Skeletal muscle tissue (tissue), 4 donors: ENCODE results near the gene ANO6. TPM values are rescaled to one million over a fixed set of nuclear protein-coding genes. Genes with fewer than 3 reads are reported as not detected.

Experiments
- H3K27ac ChIP-seq: one replicate; pipeline ENCODE4 v1.7.0; 2013; ENCODE audit warnings: mild to moderate bottlenecking, low read depth, low read length, inconsistent platforms
- H3K27me3 ChIP-seq, 3 donors: one replicate each; pipeline ENCODE4 v1.7.0; 2013; ENCODE audit warnings: low read length in 3 of 3; ENCODE audit not compliant: control insufficient read depth in 3 of 3, insufficient read depth in 3 of 3
- H3K36me3 ChIP-seq, 3 donors: one replicate each; pipeline ENCODE4 v1.7.0; 2013; ENCODE audit warnings: low read length in 3 of 3; ENCODE audit not compliant: control insufficient read depth in 3 of 3, insufficient read depth in 3 of 3
- H3K4me1 ChIP-seq, 3 donors: one replicate each; pipeline ENCODE4 v1.7.0; 2013; ENCODE audit warnings: low read length in 3 of 3, mild to moderate bottlenecking in 3 of 3; ENCODE audit not compliant: control insufficient read depth in 3 of 3, insufficient read depth in 3 of 3
- H3K4me3 ChIP-seq, 3 donors: one replicate each; pipeline ENCODE4 v1.7.0; 2013; ENCODE audit warnings: low read length in 3 of 3
- H3K9ac ChIP-seq, 3 donors: one replicate each; pipeline ENCODE4 v1.7.0; 2013; ENCODE audit warnings: low read length in 3 of 3, mild to moderate bottlenecking in 3 of 3, moderate library complexity in 2 of 3, low read depth in 1 of 3
- H3K9me3 ChIP-seq, 3 donors: one replicate each; pipeline ENCODE4 v1.7.0; 2013; ENCODE audit warnings: low read length in 3 of 3; ENCODE audit not compliant: control insufficient read depth in 3 of 3
- total RNA-seq: library from RNA; depleted of rRNA; stranded (reverse); fragments of >200 nt; gene quantifications from one replicate; pipeline ENCODE4 v1.2.3, GENCODE V29; 2014
- donor health status: Osteomylitis.

The ANO6 gene
- total RNA-seq, 1 donor from 2014 or later = 50.6 TPM

DNA sequence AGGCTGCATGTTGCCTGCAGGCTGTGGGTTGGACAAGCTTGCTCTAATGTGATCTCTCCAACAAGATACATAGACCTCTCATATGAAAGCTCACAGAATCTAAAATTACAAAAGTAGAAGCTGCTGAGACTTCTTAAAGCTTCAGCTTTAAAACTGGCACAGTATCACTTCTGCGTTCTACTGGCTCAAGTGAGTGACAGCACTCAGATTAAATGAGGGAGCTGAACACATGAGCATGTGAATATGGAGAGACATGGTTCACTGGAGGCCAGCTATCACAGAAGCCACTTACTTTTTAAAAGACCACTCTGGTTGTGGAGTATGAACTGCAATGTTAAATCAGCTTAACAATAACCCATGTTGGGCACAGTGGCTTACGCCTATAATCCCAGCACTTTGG is 29.1 kb upstream of the ANO6 start:
- H3K27me3 ChIP-seq = no peaks in the 10 kb centered on the region
- peaks cover 0 to 2% (median 0%) of the 10 kb centered on the region in 3 donors for H3K4me1 ChIP-seq
- no peaks in the 10 kb centered on the region for H3K9me3 ChIP-seq
- no peak overlapping the region for H3K4me3 ChIP-seq
- H3K36me3 ChIP-seq = no peaks in the 10 kb centered on the region
- H3K27ac ChIP-seq = no peak overlapping the region
- no peak overlapping the region for H3K9ac ChIP-seq

DNA sequence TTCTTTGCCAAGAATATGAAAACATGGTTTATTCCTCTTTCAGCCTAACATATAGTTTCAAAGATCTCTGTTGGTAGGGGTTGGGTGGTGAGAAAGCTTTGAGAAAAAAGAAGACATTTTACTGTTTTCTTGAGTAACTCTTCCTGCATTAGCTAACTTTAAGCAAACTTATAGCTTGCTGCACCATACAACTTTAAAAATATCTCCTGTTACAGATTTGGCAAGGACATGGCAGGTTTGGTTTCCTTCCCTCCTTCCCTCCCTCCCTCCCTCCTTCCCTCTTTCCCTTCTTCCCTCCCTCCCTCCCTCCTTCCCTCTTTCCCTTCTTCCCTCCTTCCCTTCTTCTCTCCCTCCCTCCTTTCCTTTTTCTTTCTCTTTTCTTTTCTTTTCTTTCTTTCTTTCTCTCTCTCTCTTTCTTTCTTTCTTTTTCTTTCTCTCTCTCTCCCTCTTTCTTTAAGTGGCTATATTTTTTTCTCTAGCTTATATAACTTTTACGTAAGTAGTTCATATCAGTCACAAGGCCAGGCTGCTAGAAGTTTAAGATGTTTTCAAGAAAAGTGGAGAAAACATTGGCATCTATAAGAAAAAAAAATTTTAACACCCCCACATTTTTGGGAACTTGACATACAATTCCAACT is 26.0 kb upstream of the ANO6 start:
- H3K9me3 ChIP-seq = no peaks in the 10 kb centered on the region
- no peaks in the 10 kb centered on the region for H3K27me3 ChIP-seq
- no peak overlapping the region for H3K4me3 ChIP-seq

DNA sequence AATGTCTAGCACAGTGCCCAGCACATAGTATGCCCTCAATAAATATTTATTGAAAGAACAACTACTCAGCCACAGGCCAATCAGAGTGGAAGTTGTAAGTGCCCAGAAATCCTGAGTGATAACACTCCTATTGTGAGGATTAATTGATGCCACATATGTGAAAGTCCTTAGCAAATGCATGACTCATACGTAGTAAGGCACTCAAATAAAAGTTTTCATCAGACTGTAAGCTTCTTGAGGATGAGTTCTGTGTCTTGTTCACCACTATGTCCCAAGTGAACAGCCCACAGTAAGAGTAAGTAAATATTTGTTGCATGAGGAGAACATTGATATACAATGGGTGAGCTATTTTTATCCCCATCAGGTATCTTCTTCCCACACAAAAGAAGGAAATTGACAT is 24.7 kb upstream of the ANO6 start:
- H3K36me3 ChIP-seq = no peaks in the 10 kb centered on the region
- no peak overlapping the region for H3K9ac ChIP-seq
- no peaks in the 10 kb centered on the region for H3K27me3 ChIP-seq
- peaks cover 0 to 2% (median 0%) of the 10 kb centered on the region in 3 donors for H3K4me1 ChIP-seq
- H3K4me3 ChIP-seq = no peak overlapping the region
- no peak overlapping the region for H3K27ac ChIP-seq
- no peaks in the 10 kb centered on the region for H3K9me3 ChIP-seq

More for the DNA sequence above, 26.0 kb upstream of the ANO6 start:
- Histone ChIP-seq H3K4me1 (peaks cover 0 to 2% (median 0%) of the 10 kb centered on the region in 3 donors), H3K9ac (no peak overlapping the region), H3K36me3 (no peaks in the 10 kb centered on the region), H3K27ac (no peak overlapping the region)

DNA sequence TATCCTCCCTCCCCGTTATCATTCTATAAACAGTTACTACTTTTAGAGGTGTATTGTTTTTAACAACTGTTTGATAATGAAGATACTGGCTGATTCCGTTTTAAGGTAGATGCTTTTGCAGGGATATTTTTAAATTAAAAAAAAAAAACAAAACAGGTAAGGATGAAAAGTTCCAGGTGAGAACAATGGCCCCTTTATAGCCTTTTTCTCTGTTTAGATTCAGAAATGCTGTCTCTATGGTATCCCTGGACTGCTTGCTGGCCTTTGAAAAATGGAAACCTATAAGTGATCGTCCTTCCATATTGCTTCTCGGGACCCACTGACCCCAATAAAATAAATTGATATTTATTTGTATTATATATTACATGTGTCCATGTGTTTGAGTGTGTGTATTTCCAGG is 23.2 kb upstream of the ANO6 start:
- Histone ChIP-seq H3K9ac (no peak overlapping the region), H3K9me3 (no peaks in the 10 kb centered on the region), H3K27ac (no peak overlapping the region), H3K27me3 (no peaks in the 10 kb centered on the region), H3K4me1 (peaks cover 0 to 2% (median 0%) of the 10 kb centered on the region in 3 donors), H3K36me3 (no peaks in the 10 kb centered on the region), H3K4me3 (no peak overlapping the region)

DNA sequence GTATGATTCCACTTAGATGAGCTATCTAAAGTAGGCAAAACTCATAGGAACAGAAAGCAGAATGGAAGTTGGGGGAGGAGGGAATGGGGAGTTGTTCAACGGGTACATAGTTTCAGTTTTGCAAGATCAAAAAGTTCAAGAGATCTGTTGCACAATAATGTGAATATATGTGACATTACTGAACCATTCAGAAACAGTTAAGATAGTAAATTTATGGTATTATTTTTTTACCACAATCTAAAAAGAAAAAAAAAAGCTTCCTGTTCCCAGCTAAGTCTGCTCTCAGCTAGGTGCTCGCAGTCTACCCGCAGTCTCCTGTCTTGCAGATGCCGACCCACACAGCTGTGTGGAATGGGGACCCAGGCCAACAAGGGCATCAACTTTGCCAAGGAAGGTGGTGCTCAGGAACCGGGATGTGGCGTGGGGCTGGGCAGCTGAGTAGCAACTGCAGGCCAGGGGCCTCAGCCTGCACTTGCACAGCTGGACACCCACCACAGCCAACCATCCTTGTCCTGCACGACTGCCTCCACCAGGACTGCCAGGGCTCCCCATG is 15.3 kb upstream of the ANO6 start:
- Histone ChIP-seq H3K27me3 (no peaks in the 10 kb centered on the region), H3K36me3 (no peaks in the 10 kb centered on the region), H3K4me3 (no peak overlapping the region), H3K27ac (no peak overlapping the region), H3K9me3 (no peaks in the 10 kb centered on the region), H3K4me1 (peaks cover 0 to 2% (median 0%) of the 10 kb centered on the region in 3 donors), H3K9ac (no peak overlapping the region)

DNA sequence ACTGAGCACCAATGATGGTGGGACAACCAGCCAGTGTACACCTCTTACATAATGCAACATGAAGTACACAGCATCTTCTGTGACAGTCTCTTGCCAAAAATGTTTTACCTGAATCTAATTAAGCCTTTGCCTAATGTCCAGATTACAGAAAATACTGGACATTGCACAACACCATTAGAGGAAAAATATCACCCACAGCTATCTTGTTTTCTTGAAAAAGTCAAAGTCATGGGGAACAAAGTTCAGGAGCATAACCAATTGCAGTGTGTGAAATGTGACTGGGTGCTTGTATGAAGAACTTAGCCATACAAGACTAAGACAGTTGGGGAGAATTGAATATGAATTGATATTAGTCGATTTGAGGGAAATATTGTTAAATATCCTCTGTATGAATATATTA is 12.1 kb upstream of the ANO6 start:
- H3K27ac ChIP-seq = no peak overlapping the region
- H3K4me3 ChIP-seq = no peak overlapping the region
- peaks cover 0 to 2% (median 0%) of the 10 kb centered on the region in 3 donors for H3K4me1 ChIP-seq

DNA sequence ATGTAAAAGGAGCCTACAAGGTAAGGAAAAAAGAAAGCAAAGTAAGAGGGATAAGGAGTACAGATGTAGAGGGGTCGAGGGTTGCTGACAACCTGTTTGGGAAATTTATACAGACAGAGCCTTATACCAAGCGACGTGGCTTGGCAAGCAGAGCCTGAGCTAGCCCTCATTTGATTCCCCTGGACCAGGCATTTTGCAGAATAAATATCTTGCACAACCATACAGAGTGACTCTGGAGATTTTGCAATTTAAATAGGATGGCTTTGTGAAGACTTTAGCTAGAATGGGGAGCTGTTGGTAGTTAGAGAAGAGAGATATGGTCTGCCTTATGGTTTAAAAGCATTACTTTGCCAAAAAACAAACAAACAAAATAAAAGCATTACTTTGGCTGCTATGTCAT is 11.1 kb upstream of the ANO6 start:
- Histone ChIP-seq H3K27me3 (no peaks in the 10 kb centered on the region), H3K9ac (no peak overlapping the region), H3K4me3 (no peak overlapping the region), H3K36me3 (no peaks in the 10 kb centered on the region), H3K4me1 (peaks cover 0 to 2% (median 0%) of the 10 kb centered on the region in 3 donors), H3K27ac (no peak overlapping the region), H3K9me3 (no peaks in the 10 kb centered on the region)

More for the DNA sequence above, 12.1 kb upstream of the ANO6 start:
- no peaks in the 10 kb centered on the region for H3K9me3 ChIP-seq
- H3K27me3 ChIP-seq = no peaks in the 10 kb centered on the region
- no peaks in the 10 kb centered on the region for H3K36me3 ChIP-seq
- H3K9ac ChIP-seq = no peak overlapping the region

DNA sequence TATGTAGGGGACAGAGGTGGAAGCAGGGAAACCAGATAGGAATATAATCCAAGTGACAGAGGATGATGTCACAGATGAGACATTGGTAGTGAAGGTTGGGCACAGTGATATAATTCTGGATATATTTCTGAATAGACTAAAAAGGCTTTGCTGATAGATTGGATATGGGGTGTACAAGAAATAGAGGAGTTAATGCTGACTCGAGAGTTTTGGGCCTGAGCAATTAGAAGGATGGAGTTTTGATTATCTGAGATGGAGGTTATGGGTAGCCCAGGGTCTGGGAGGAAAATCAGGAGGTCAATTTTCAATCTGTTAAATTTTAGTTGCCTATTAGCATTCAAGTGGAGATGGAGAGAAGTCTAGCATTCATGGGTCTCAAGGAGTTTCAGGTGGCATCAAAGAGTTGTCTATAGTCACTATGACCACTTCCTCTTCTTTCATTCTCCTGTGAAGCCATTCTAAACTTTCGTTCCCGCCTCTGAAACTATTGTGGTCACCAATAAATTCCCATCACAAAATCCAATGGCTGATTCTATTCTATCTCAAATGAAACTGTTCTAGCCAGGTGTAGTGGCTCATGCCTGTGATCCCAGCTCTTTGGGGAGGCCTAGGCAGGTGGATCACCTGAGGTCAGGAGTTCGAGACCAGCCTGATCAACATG is 10.6 kb upstream of the ANO6 start:
- no peaks in the 10 kb centered on the region for H3K36me3 ChIP-seq
- no peak overlapping the region for H3K9ac ChIP-seq
- no peak overlapping the region for H3K27ac ChIP-seq
- no peak overlapping the region for H3K4me3 ChIP-seq
- peaks cover 0 to 2% (median 0%) of the 10 kb centered on the region in 3 donors for H3K4me1 ChIP-seq
- H3K9me3 ChIP-seq = no peaks in the 10 kb centered on the region
- H3K27me3 ChIP-seq = no peaks in the 10 kb centered on the region

DNA sequence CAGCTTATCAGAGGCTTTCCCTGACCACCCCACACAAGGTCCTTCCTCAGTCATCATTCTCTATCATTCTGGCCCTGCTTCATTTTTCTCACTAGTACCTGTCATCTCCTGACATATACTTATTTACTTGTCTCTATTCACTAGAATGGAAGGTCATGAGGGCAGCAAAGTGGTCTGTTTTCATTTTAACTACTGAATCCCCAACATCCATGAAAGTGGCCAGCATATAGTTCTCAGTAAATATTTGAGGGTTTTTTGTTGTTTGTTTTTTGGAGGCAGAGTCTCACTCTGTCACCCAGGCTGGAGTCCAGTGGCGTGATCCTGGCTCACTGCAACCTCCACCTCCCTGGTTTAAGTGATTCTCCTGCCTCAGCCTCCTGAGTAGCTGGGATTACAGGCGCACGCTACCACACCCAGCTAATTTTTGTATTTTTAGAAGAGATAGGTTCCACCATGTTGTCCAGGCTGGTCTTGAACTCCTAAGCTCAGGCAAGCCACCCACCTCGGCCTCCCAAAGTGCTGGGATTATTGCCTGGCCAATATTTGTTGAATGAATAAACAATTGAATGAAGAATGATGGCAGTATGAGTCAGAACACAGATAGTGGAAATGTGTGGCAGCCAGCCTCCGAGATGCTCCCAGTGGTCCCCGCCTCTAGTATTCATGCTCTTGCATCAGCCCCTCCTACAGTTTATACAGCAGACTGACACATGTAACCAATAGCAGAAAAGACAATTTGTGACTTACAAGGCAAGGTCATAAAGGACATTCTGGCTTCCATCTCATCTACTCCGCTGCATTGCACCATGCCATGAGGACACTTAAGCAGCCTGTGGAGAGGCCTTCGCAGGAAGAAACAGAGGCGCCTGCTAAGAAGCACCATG is 7.0 kb upstream of the ANO6 start:
- Histone ChIP-seq H3K36me3 (no peaks in the 10 kb centered on the region), H3K4me1 (no peaks in the 10 kb centered on the region), H3K27ac (no peak overlapping the region), H3K9ac (no peak overlapping the region), H3K27me3 (no peaks in the 10 kb centered on the region), H3K4me3 (no peak overlapping the region), H3K9me3 (no peaks in the 10 kb centered on the region)
